Stomach (tissue), 9 donors: ENCODE results near the gene STMP1. TPM values are rescaled to one million over a fixed set of nuclear protein-coding genes. Genes with fewer than 3 reads are reported as not detected.
A peak's percentile ranks its signal among the peaks of the same experiment; 100 is the strongest.

ENCODE experiments used
- DNase-seq, 2 donors: peaks; one replicate each; pipeline versions ENCODE4 v3.0.0 to v3.0.0-alpha.2; 2013 to 2019
- H3K27ac ChIP-seq, 5 donors: fragments of 200-600 bp in 4 of 5; sonication (generic) in 4 of 5; one replicate each; pipeline ENCODE4 v1.5.1; 2013 to 2019; ENCODE audit warnings: mild to moderate bottlenecking in 1 of 5, moderate library complexity in 1 of 5
- H3K27me3 ChIP-seq, 3 donors: fragments of 200-600 bp; sonication (generic); one replicate each; pipeline ENCODE4 v1.5.1; 2017 to 2019; ENCODE audit warnings: mixed run types in 1 of 3
- H3K36me3 ChIP-seq, 4 donors: fragments of 200-600 bp; sonication (generic); 1 replicate in 3 of 4; 2 replicates in 1 of 4; pipeline ENCODE4 v1.5.1; 2016 to 2019
- H3K4me1 ChIP-seq, 4 donors: fragments of 200-600 bp; sonication (generic); one replicate each; pipeline ENCODE4 v1.5.1; 2016 to 2019
- H3K4me3 ChIP-seq, 4 donors: fragments of 200-600 bp; sonication (generic) in 3 of 4; one replicate each; pipeline ENCODE4 v1.5.1; 2016 to 2019; ENCODE audit warnings: mild to moderate bottlenecking in 1 of 4
- H3K9me3 ChIP-seq, 4 donors: fragments of 200-600 bp; sonication (generic); one replicate each; pipeline ENCODE4 v1.5.1; 2016 to 2019
- CTCF ChIP-seq, 7 experiments: fragments of 450-650 bp in 4 of 7; fragments of 200-600 bp in 3 of 7; sonication (generic) in 3 of 7; IDR thresholded peaks; one replicate each; pipeline ENCODE4 v1.5.1; 2016 to 2019; ENCODE audit warnings: antibody characterized with exemption in 7 of 7, control low read depth in 2 of 7, mild to moderate bottlenecking in 1 of 7
- EP300 ChIP-seq: sonication (generic); formaldehyde crosslinking; IDR thresholded peaks from one replicate; pipeline ENCODE4 v1.6.1; 2017; ENCODE audit warnings: antibody characterized with exemption
- POLR2A ChIP-seq, 4 donors: fragments of 450-650 bp; IDR thresholded peaks; one replicate each; pipeline ENCODE4 v1.6.1; 2016; ENCODE audit warnings: antibody characterized with exemption in 4 of 4, control low read depth in 2 of 4, mild to moderate bottlenecking in 1 of 4, moderate library complexity in 1 of 4
- POLR2AphosphoS5 ChIP-seq, 3 donors: sonication (generic); formaldehyde crosslinking; IDR thresholded peaks; one replicate each; pipeline ENCODE4 v1.6.1; 2016; ENCODE audit warnings: antibody characterized with exemption in 3 of 3
- WGBS, 5 donors: extraction: QIAGEN DNeasy Blood & Tissue Kit in 3 of 5; methylation state at CpG; one replicate each; pipeline versions ENCODE4 v1.1.5 to v1.1.7; 2013 to 2018; 5-methylcytosine and 5-hydroxymethylcytosine counted together
- intact Hi-C: fragments of 100-400 bp; cut with DNase I; formaldehyde crosslinking; loops from one replicate; pipeline ENCODE4 v1.15.1; 2023; ENCODE audit warnings: low total_unique reads
- polyA plus RNA-seq, 3 donors: library from polyadenylated mRNA; stranded (reverse); fragments of 200-250 nt; gene quantifications; one replicate each; pipeline ENCODE4 v1.2.3, GENCODE V29; 2013
- total RNA-seq, 5 donors: library from RNA; depleted of rRNA; stranded (reverse); fragments of >200 nt; gene quantifications; one replicate each; pipeline versions ENCODE4 v1.1.0 to v1.2.3, GENCODE V29; 2014 to 2016
- donor health status: healthy with polysubstance abuse.
- donor health status: Bipolar disorder and iron deficiency.
- donor health status: healthy.

The STMP1 gene
- total and polyA plus RNA-seq, 8 donors, result 3.5 to 42.0 (median 18.0) TPM

- WGBS, 5 donors, result 56 to 77% (median 74%) methylated on average over 9 of the region's 9 CpGs
- H3K36me3 ChIP-seq, result no peaks in the 10 kb centered on the region
- no peaks in the 10 kb centered on the region for H3K9me3 ChIP-seq
- no peak overlapping the region for H3K4me3 ChIP-seq
- H3K27me3 ChIP-seq, result no peaks in the 10 kb centered on the region
- TF ChIP-seq EP300 (no peak), POLR2A (IDR thresholded peaks at IDR 0.05) (no peak), CTCF (IDR thresholded peaks at IDR 0.05) (no peak), POLR2AphosphoS5 (IDR thresholded peaks at IDR 0.05) (no peak)
- peaks cover 12 to 27% (median 18%) of the 10 kb centered on the region in 4 donors for H3K4me1 ChIP-seq
- no peak overlapping the region for H3K27ac ChIP-seq
- DNase-seq, result peak in 1 of 2 donors; percentile 33
- intact Hi-C loops, result no loop called here
Observed at GRCh38 chr7:135659159-135659846, 3.0 kb upstream of the STMP1 start.

- Histone ChIP-seq H3K4me1 (peaks cover 15 to 46% (median 27%) of the 10 kb centered on the region in 4 donors), H3K9me3 (no peaks in the 10 kb centered on the region), H3K36me3 (peaks cover 0 to 9% (median 0%) of the 10 kb centered on the region in 4 donors), H3K4me3 (peak overlapping the region; percentile 77 to 96 (median 84)), H3K27me3 (no peaks in the 10 kb centered on the region), H3K27ac (peak overlapping the region; percentile 76 to 96 (median 95))
- intact Hi-C loops, result loop anchor here (10.0 kb wide), 1 partner anchor 323 kb away; no protein-coding TSS in a partner anchor
- peak; percentile 30 to 67 for DNase-seq
- TF ChIP-seq POLR2AphosphoS5 (IDR thresholded peaks at IDR 0.05), result no peak
- TF ChIP-seq CTCF (IDR thresholded peaks at IDR 0.05), result no peak
- TF ChIP-seq POLR2A (IDR thresholded peaks at IDR 0.05), result no peak
- no peak for TF ChIP-seq EP300
- WGBS, 5 donors, result 41 to 62% (median 57%) methylated on average over 14 of the region's 14 CpGs
Observed at GRCh38 chr7:135661311-135662122, 797 bp upstream of the STMP1 start.

- peaks cover 15 to 51% (median 29%) of the 10 kb centered on the region in 4 donors for H3K4me1 ChIP-seq
- peaks cover 0 to 9% (median 0%) of the 10 kb centered on the region in 4 donors for H3K36me3 ChIP-seq
- no peaks in the 10 kb centered on the region for H3K9me3 ChIP-seq
- intact Hi-C loops, result loop anchor here (10.0 kb wide), 1 partner anchor 323 kb away; no protein-coding TSS in a partner anchor
- 4 to 19% (median 7%) methylated on average over 8 to 17 of the region's 17 CpGs for WGBS, 5 donors
- TF ChIP-seq POLR2AphosphoS5 (IDR thresholded peaks at IDR 0.05) (no peak), CTCF (IDR thresholded peaks at IDR 0.05) (peak in 1 of 7 experiments; percentile 63), POLR2A (IDR thresholded peaks at IDR 0.05) (no peak)
- H3K4me3 ChIP-seq, result peak overlapping the region; percentile 77 to 96 (median 84)
- no peaks in the 10 kb centered on the region for H3K27me3 ChIP-seq
- peak overlapping the region; percentile 76 to 96 (median 95) for H3K27ac ChIP-seq
- DNase-seq, result no peak
Observed at GRCh38 chr7:135662123-135662372, 266 bp upstream of the STMP1 start.

GRCh38 chr7:135664046-135664589 is 1.8 kb downstream of the STMP1 start:
- H3K4me1 ChIP-seq, result peaks cover 15 to 54% (median 31%) of the 10 kb centered on the region in 4 donors
- no peak for DNase-seq
- H3K36me3 ChIP-seq, result peaks cover 0 to 9% (median 0%) of the 10 kb centered on the region in 4 donors
- no peaks in the 10 kb centered on the region for H3K27me3 ChIP-seq
- WGBS, 5 donors, result 70 to 85% (median 75%) methylated on average over 3 of the region's 3 CpGs
- TF ChIP-seq EP300, result no peak
- TF ChIP-seq POLR2AphosphoS5 (IDR thresholded peaks at IDR 0.05), result no peak
- TF ChIP-seq POLR2A (IDR thresholded peaks at IDR 0.05), result no peak
- TF ChIP-seq CTCF (IDR thresholded peaks at IDR 0.05), result no peak
- H3K4me3 ChIP-seq, result peak overlapping the region in 1 of 4 donors; percentile 77
- intact Hi-C loops, result loop anchor here (10.0 kb wide), 1 partner anchor 321 kb away; no protein-coding TSS in a partner anchor
- H3K27ac ChIP-seq, result peak overlapping the region in 3 of 5 donors; percentile 94 to 96 (median 96)
- H3K9me3 ChIP-seq, result no peaks in the 10 kb centered on the region
